Brain microvascular endothelial cell (primary cell): Measurements from ENCODE around the gene MAGED1.

ENCODE experiments used
- DNase-seq: peaks from one replicate; pipeline ENCODE4 v3.0.0-alpha.2; 2020
- H3K27ac ChIP-seq: fragments of 250-450 bp; sonication (Bioruptor Pico); 2 replicates; pipeline ENCODE4 v1.5.1; 2020; ENCODE audit warnings: mild to moderate bottlenecking, moderate library complexity
- H3K27me3 ChIP-seq: fragments of 250-450 bp; sonication (Bioruptor Pico); replicated peaks from 2 replicates; pipeline ENCODE4 v1.5.1; 2020; ENCODE audit warnings: mild to moderate bottlenecking
- H3K36me3 ChIP-seq: fragments of 250-450 bp; sonication (Bioruptor Pico); replicated peaks from 2 replicates; pipeline ENCODE4 v1.5.1; 2020; ENCODE audit warnings: mild to moderate bottlenecking
- H3K4me3 ChIP-seq: 2 replicates; pipeline ENCODE4 v1.5.1; 2011; ENCODE audit warnings: low read depth, mild to moderate bottlenecking, control low read depth, low read length, moderate library complexity
- CTCF ChIP-seq: IDR thresholded peaks from 2 replicates; pipeline ENCODE4 v1.5.1; 2011; ENCODE audit warnings: low read depth, mild to moderate bottlenecking, moderate library complexity, low read length, control low read depth, inconsistent platforms; ENCODE audit errors: missing control alignments
- in situ Hi-C: cut with HindIII; loops from 2 replicates; pipeline ENCODE4 v1.10.0; 2017; ENCODE audit warnings: low sequenced_read_pairs, low pct_ligation_motif_present

MAGED1 gene

DNA sequence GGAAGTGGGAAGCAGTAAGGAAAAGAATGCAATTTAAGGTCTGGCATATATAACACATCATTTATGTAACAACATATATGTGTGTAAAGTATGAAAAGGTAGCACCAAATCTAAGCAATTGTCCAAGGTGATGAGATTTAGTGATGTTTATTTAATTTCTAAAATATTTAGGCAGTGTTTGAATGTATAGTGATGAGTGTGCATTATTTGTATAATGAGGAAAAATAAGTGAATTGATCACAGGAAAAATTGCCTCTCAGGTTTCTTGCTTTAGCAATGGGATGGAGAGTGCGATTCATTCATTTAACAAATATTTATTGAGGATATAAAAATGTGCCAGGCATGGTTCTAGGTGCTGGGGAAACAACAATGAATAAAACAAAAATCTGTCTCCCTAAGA, 2.2 kb upstream of the MAGED1 start:
- in situ Hi-C loops = no loop called here
- no peak for DNase-seq
- Histone ChIP-seq H3K27ac (no peak overlapping the region), H3K4me3 (no peak overlapping the region), H3K36me3 (peaks cover 10% of the 10 kb centered on the region), H3K27me3 (no peaks in the 10 kb centered on the region)
- TF ChIP-seq CTCF = no peak

DNA sequence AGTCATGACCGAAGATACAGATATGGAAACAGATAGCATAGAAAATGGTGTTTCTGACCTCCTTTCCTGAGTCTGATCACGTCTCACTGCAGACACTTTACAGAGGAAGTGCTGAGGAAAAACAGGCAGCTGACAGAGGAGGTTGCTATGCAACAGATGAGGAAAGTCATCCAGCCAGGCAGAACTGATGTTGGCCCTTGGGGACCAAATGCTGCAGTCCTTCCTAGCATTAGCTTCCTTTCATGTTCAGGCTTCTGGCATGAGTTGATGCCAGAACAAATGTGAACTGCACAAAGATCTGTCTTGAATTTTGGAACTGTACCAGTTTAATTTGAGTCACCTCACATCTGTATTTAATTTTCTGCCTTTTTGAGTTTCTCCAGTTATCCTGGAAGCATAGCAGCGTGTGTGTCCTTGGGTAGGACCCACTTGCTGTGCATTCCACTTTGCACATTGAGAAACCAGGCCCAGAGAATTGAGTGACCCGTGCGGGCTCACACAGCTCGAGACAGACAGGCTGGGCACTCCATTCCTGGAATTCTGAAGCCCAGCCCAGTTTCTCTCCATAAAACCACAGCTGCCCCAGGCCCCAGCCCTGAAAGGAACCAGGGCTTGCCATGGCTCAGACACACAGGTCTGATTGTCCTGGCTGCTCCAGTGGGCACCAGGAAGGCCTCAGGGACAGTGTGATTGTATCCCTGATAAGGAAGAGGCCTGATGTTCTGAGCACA, 1.4 kb upstream of the MAGED1 start:
- Histone ChIP-seq H3K27ac (no peak overlapping the region), H3K4me3 (no peak overlapping the region), H3K36me3 (peaks cover 17% of the 10 kb centered on the region), H3K27me3 (no peaks in the 10 kb centered on the region)
- in situ Hi-C loops = no loop called here
- peak; percentile 20 for DNase-seq
- no peak for TF ChIP-seq CTCF

DNA sequence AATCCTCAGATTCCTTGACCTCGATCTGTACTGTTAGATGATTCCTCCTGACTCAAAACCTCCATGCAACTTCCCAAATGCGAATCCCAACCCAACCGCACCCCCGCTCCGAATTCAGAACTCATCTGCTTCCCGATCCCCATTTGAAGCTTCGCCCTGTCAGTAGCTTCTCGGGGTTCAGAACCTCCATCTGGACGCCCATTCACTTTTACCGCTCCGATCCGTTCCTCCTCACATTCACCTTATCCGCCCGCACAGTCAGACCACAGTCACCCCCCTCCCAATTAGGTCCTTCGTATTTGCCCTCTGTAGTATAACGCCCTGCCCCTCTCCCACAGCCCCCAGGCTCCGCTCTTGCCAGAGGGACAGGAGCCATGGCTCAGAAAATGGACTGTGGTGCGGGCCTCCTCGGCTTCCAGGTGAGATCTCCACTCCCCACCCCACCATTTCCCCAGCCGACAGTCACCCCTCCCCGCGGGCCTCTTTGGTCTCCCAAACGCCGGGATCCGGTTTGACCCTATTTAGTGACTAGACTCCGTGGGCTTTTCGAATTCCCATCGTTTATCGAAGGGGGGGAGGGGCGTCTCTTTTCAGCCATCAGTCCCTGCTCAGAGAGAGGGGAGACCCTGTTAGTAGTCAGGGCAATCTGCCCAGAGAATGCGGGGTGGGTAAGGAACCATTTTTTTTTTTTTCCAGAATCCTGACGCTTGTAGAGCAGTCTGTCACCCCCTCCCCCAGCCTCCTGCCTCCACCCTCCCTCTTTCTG, 691 bp downstream of the MAGED1 start:
- Histone ChIP-seq H3K27me3 (no peaks in the 10 kb centered on the region), H3K36me3 (peaks cover 31% of the 10 kb centered on the region), H3K4me3 (peak overlapping the region; percentile 79), H3K27ac (peak overlapping the region; percentile 88)
- DNase-seq = no peak
- in situ Hi-C loops = no loop called here
- TF ChIP-seq CTCF = no peak

- no peaks in the 10 kb centered on the region for H3K27me3 ChIP-seq
- peaks cover 36% of the 10 kb centered on the region for H3K36me3 ChIP-seq
- peak overlapping the region; percentile 79 for H3K4me3 ChIP-seq
- H3K27ac ChIP-seq = peak overlapping the region; percentile 88
- TF ChIP-seq CTCF = peak; percentile 39
- in situ Hi-C loops = no loop called here
- no peak for DNase-seq
Observed at GRCh38 chrX:51894697-51895336, 1.4 kb downstream of the MAGED1 start.

- in situ Hi-C loops = no loop called here
- peaks cover 40% of the 10 kb centered on the region for H3K36me3 ChIP-seq
- no peak overlapping the region for H3K27ac ChIP-seq
- H3K4me3 ChIP-seq = peak overlapping the region; percentile 79
- no peak for TF ChIP-seq CTCF
- H3K27me3 ChIP-seq = no peaks in the 10 kb centered on the region
- no peak for DNase-seq
Observed at GRCh38 chrX:51896626-51897025, 3.2 kb downstream of the MAGED1 start.
